Endothelial cell of umbilical vein (primary cell): ENCODE data around the gene HSPBAP1. TPM values are rescaled to one million over a fixed set of nuclear protein-coding genes. Genes with fewer than 3 reads are reported as not detected.

ENCODE experiments used
- BruUV-seq: library from RNA; stranded (reverse); fragments of 400-500 nt; replicated peaks from 2 replicates; lab custom pipeline; 2021; lab: Mats Ljungman, UMichigan
- CTCF ChIA-PET: fragments of 300-600, 350-600 bp; sonication (Branson Sonifier 250); formaldehyde crosslinking; loops from one replicate; lab custom pipeline; 2021; ENCODE audit warnings: antibody characterized with exemption, inconsistent platforms; lab: Charles Lee
- POLR2A ChIA-PET: fragments of 300-600, 350-600 bp; sonication (Branson Sonifier 250); formaldehyde crosslinking; loops from one replicate; lab custom pipeline; 2021; ENCODE audit warnings: antibody characterized with exemption, inconsistent platforms; lab: Charles Lee
- DNase-seq: peaks from one replicate; pipeline ENCODE4 v3.0.0-alpha.2; 2011; ENCODE audit warnings: low read depth, low spot score
- FAIRE-seq: peaks from 2 replicates; lab custom pipeline; 2011; peaks lifted over from hg19 to GRCh38; lab: Jason Lieb, UNC
- H2AFZ ChIP-seq: 2 replicates; pipeline ENCODE4 v1.6.0; 2012; ENCODE audit warnings: low read depth, low read length, control low read depth, inconsistent platforms
- H3K27ac ChIP-seq: 2 replicates; pipeline ENCODE4 v1.5.1; 2011; ENCODE audit warnings: low read depth, mild to moderate bottlenecking, control low read depth, low read length, moderate library complexity; ENCODE audit not compliant: insufficient read depth
- H3K27me3 ChIP-seq, 2 experiments: 2 replicates each; pipeline versions ENCODE4 v1.6.0 to v1.6.1; 2011; ENCODE audit warnings: low read length in 2 of 2, mixed read lengths in 1 of 2; ENCODE audit not compliant: control insufficient read depth in 2 of 2, insufficient read depth in 2 of 2
- H3K36me3 ChIP-seq, 2 experiments: 2 replicates in 1 of 2; 3 replicates in 1 of 2; pipeline ENCODE4 v1.5.1; 2011; ENCODE audit warnings: low read length in 2 of 2, mild to moderate bottlenecking in 1 of 2, moderate library complexity in 1 of 2; ENCODE audit not compliant: control insufficient read depth in 2 of 2, insufficient read depth in 2 of 2; ENCODE audit errors: extremely low read depth in 1 of 2
- H3K4me1 ChIP-seq: 3 replicates; pipeline ENCODE4 v1.5.1; 2011; ENCODE audit warnings: mild to moderate bottlenecking, low read length; ENCODE audit not compliant: control insufficient read depth, insufficient read depth; ENCODE audit errors: extremely low read depth
- H3K4me2 ChIP-seq: 2 replicates; pipeline ENCODE4 v1.6.1; 2011; ENCODE audit warnings: low read length, control low read depth, mixed read lengths; ENCODE audit not compliant: insufficient read depth
- H3K4me3 ChIP-seq, 3 experiments: fragments of 200-600 bp in 1 of 3; sonication (generic), shearing (Covaris generic) in 1 of 3; replicated peaks in 1 of 3; 2 replicates each; pipeline ENCODE4 v1.5.1; 2011 to 2016; ENCODE audit warnings: control low read depth in 3 of 3, low read length in 3 of 3, mild to moderate bottlenecking in 2 of 3, inconsistent platforms in 1 of 3, low read depth in 1 of 3, moderate library complexity in 1 of 3; ENCODE audit not compliant: insufficient read depth in 1 of 3
- H3K79me2 ChIP-seq: 2 replicates; pipeline ENCODE4 v1.6.0; 2012; ENCODE audit warnings: low read length, inconsistent platforms; ENCODE audit not compliant: control insufficient read depth, insufficient read depth
- H3K9ac ChIP-seq: replicated peaks from 2 replicates; pipeline ENCODE3; 2011; ENCODE audit warnings: low read length, control low read depth; ENCODE audit not compliant: insufficient read depth; ENCODE audit errors: extremely low read depth
- H3K9me1 ChIP-seq: replicated peaks from 3 replicates; pipeline ENCODE4 v1.6.0; 2011; ENCODE audit warnings: mild to moderate bottlenecking, low read length; ENCODE audit not compliant: control insufficient read depth, insufficient read depth; ENCODE audit errors: extremely low read depth
- H3K9me3 ChIP-seq: replicated peaks from 2 replicates; pipeline ENCODE4 v1.5.1; 2012; ENCODE audit warnings: low read length, inconsistent platforms; ENCODE audit not compliant: control insufficient read depth, insufficient read depth
- H4K20me1 ChIP-seq: replicated peaks from 2 replicates; pipeline ENCODE3; 2011; ENCODE audit warnings: mild to moderate bottlenecking, low read length; ENCODE audit not compliant: control insufficient read depth, insufficient read depth; ENCODE audit errors: extremely low read depth
- CTCF ChIP-seq, 2 donors: IDR thresholded peaks; 1 replicate in 1 of 2; 2 replicates in 1 of 2; pipeline ENCODE4 v1.5.1; 2011; ENCODE audit warnings: low read length in 2 of 2, mild to moderate bottlenecking in 2 of 2, moderate library complexity in 2 of 2, control low read depth in 1 of 2, inconsistent platforms in 1 of 2, low read depth in 1 of 2; ENCODE audit not compliant: insufficient read depth in 1 of 2; ENCODE audit errors: extremely low read depth in 1 of 2
- EZH2 ChIP-seq: IDR thresholded peaks from 2 replicates; pipeline ENCODE4 v1.6.1; 2012; ENCODE audit warnings: borderline replicate concordance, low read depth, mild to moderate bottlenecking, moderate library complexity, low read length, inconsistent platforms; ENCODE audit not compliant: severe bottlenecking
- FOS ChIP-seq: IDR thresholded peaks from 2 replicates; pipeline ENCODE4 v1.6.1; 2011; ENCODE audit warnings: mild to moderate bottlenecking, low read length, moderate library complexity, borderline replicate concordance; ENCODE audit not compliant: insufficient read depth
- GATA2 ChIP-seq: IDR thresholded peaks from 2 replicates; pipeline ENCODE4 v1.7.0; 2011; ENCODE audit warnings: low read depth, mild to moderate bottlenecking, moderate library complexity, mixed read lengths, low read length; ENCODE audit not compliant: insufficient read length, insufficient read depth
- JUN ChIP-seq: IDR thresholded peaks from 2 replicates; pipeline ENCODE4 v1.6.1; 2011; ENCODE audit warnings: borderline replicate concordance, low read depth; ENCODE audit not compliant: insufficient read length, insufficient read depth
- MAX ChIP-seq: IDR thresholded peaks from 2 replicates; pipeline ENCODE4 v1.6.1; 2011; ENCODE audit not compliant: insufficient read depth, insufficient read length
- MYC ChIP-seq: IDR thresholded peaks from one replicate; pipeline ENCODE4 v1.6.1; 2011; ENCODE audit warnings: mild to moderate bottlenecking, low read depth, low read length
- POLR2A ChIP-seq: IDR thresholded peaks from 2 replicates; pipeline ENCODE4 v1.6.1; 2012; ENCODE audit warnings: low read depth, mild to moderate bottlenecking, control low read depth, low read length
- POLR2AphosphoS5 ChIP-seq: IDR thresholded peaks from 2 replicates; pipeline ENCODE4 v1.6.1; 2012; ENCODE audit warnings: low read depth, mild to moderate bottlenecking, control low read depth, low read length, moderate library complexity; ENCODE audit not compliant: insufficient read depth
- dilution Hi-C: fragments of 300-500 bp; cut with MboI; formaldehyde crosslinking; loops from one replicate; pipeline ENCODE4 v1.15.0; 2019; ENCODE audit warnings: low sequenced_read_pairs; ENCODE audit not compliant: extremely low pct_ligation_motif_present
- intact Hi-C: fragments of 100-400 bp; cut with micrococcal nuclease; formaldehyde crosslinking; loops from one replicate; pipeline ENCODE4 v1.10.0; 2022
- polyA plus RNA-seq, 4 experiments: library from polyadenylated mRNA; depleted of rRNA in 3 of 4; stranded (reverse) in 3 of 4; unstranded in 1 of 4; fragments of >200 nt; gene quantifications; 2 replicates each; pipeline versions ENCODE4 v1.2.1 to v1.2.3, GENCODE V29; 2011 to 2012; ENCODE audit warnings: missing spikeins in 1 of 4
- total RNA-seq: library from RNA; stranded (reverse); gene quantifications from 2 replicates; pipeline ENCODE4 v1.2.3, GENCODE V29; 2021

HSPBAP1 gene
- total and polyA plus RNA-seq, 2 donors (not counting 3 experiments of a cell fraction or from before 2014, with no cell fraction given): 5.3 to 10.6 TPM

GRCh38 chr3:122700193-122700592 is 93.4 kb downstream of the HSPBAP1 start:
- no peak overlapping the region for H2AFZ ChIP-seq
- no peaks in the 10 kb centered on the region for H3K27me3 ChIP-seq
- TF ChIP-seq MYC (no peak), GATA2 (no peak), CTCF (IDR thresholded peaks at IDR 0.05; ENCODE audit: extremely low read depth in 1 of 2, insufficient read depth in 1 of 2, low read depth in 1 of 2, low read length in 2 of 2) (no peak), POLR2AphosphoS5 (no peak), FOS (no peak), JUN (no peak), POLR2A (no peak), EZH2 (no peak), MAX (no peak)
- CTCF ChIA-PET: no interaction called here
- H3K27ac ChIP-seq: no peak overlapping the region
- no TSS peak for BruUV-seq
- peaks cover 4% of the 10 kb centered on the region for H3K9me1 ChIP-seq
- DNase-seq: no peak
- POLR2A ChIA-PET: no interaction called here
- peaks cover 4 to 24% of the 10 kb centered on the region in 2 experiments for H3K36me3 ChIP-seq
- no peaks in the 10 kb centered on the region for H3K4me1 ChIP-seq
- no peaks in the 10 kb centered on the region for H4K20me1 ChIP-seq
- H3K9ac ChIP-seq: no peak overlapping the region
- intact Hi-C loops: no loop called here
- H3K9me3 ChIP-seq: no peaks in the 10 kb centered on the region
- FAIRE-seq: no peak
- no peak overlapping the region for H3K4me3 ChIP-seq
- no peak overlapping the region for H3K4me2 ChIP-seq
- no peaks in the 10 kb centered on the region for H3K79me2 ChIP-seq
- dilution Hi-C loops: no loop called here
